Measurements from ENCODE around the gene SYNPO2. TPM values are rescaled to one million over a fixed set of nuclear protein-coding genes. Genes with fewer than 3 reads are reported as not detected.

Gene SYNPO2
- total and polyA plus RNA-seq, 2 donors (not counting 1 experiment from before 2014, with no cell fraction given): 0.03 to 0.20 TPM

GRCh38 chr4:118920247-118920646 lies 31.6 kb downstream of the SYNPO2 start:
- Histone ChIP-seq H3K9me3 (ENCODE audit: control extremely low read depth in 1 of 3, control insufficient read depth in 2 of 3, insufficient read depth in 1 of 3, low read length in 2 of 3) (no peaks in the 10 kb centered on the region), H3K27ac (ENCODE audit: low read length in 2 of 2) (no peak overlapping the region), H3K4me2 (replicated peaks; ENCODE audit: low read depth, low read length, poor library complexity, severe bottlenecking) (no peak overlapping the region), H3K27me3 (replicated peaks in 1 of 4; ENCODE audit: control extremely low read depth in 1 of 4, control insufficient read depth in 3 of 4, insufficient read depth in 4 of 4, low read length in 3 of 4) (peaks cover 0 to 8% (median 1%) of the 10 kb centered on the region in 4 experiments), H3K4me1 (ENCODE audit: control insufficient read depth in 2 of 2, insufficient read depth in 2 of 2, low read length in 2 of 2) (no peaks in the 10 kb centered on the region), H2AFZ (ENCODE audit: insufficient read depth, low read depth, low read length, poor library complexity, severe bottlenecking) (no peak overlapping the region), H3K9ac (ENCODE audit: low read length) (no peak overlapping the region), H3K4me3 (ENCODE audit: control extremely low read depth in 1 of 5, extremely low read depth in 1 of 5, insufficient read depth in 1 of 5, low read depth in 2 of 5, low read length in 4 of 5) (no peak overlapping the region), H4K20me1 (ENCODE audit: control insufficient read depth, insufficient read depth, low read length, poor library complexity, severe bottlenecking) (no peaks in the 10 kb centered on the region), H3K79me2 (ENCODE audit: control insufficient read depth, insufficient read depth, low read length) (no peaks in the 10 kb centered on the region), H3K36me3 (replicated peaks in 1 of 2; ENCODE audit: control extremely low read depth in 1 of 2, control insufficient read depth in 1 of 2, extremely low read depth in 1 of 2, insufficient read depth in 2 of 2, low read length in 1 of 2) (no peaks in the 10 kb centered on the region)
- no peaks in the 10 kb centered on the region for H3K4me1 Mint-ChIP-seq
- DNase-seq: no peak
- no peak overlapping the region for H3K4me3 Mint-ChIP-seq
- intact Hi-C loops (cut with micrococcal nuclease): no loop called here
- no peaks in the 10 kb centered on the region for H3K9me3 Mint-ChIP-seq (ENCODE audit: insufficient read depth)
- H3K27me3 Mint-ChIP-seq: peaks cover 23% of the 10 kb centered on the region
- WGBS (ENCODE audit: insufficient coverage): 100% methylated on average over 1 of the region's 2 CpGs
- H3K27ac Mint-ChIP-seq: no peak overlapping the region
- ChIA-PET POLR2A (no interaction called here), CTCF (no interaction called here)
- no peak for ATAC-seq (ENCODE audit: low read depth)
- TF ChIP-seq EZH2 (IDR thresholded peaks at IDR 0.05; ENCODE audit: borderline replicate concordance, insufficient read depth, low read depth, low read length, poor library complexity, severe bottlenecking): no peak
- TF ChIP-seq CTCF (IDR thresholded peaks at IDR 0.05): no peak

- ChIA-PET POLR2A (no interaction called here), CTCF (no interaction called here)
- Histone ChIP-seq H3K4me3 (ENCODE audit: control extremely low read depth in 1 of 5, extremely low read depth in 1 of 5, insufficient read depth in 1 of 5, low read depth in 2 of 5, low read length in 4 of 5) (no peak overlapping the region), H3K9me3 (ENCODE audit: control extremely low read depth in 1 of 3, control insufficient read depth in 2 of 3, insufficient read depth in 1 of 3, low read length in 2 of 3) (no peaks in the 10 kb centered on the region), H2AFZ (ENCODE audit: insufficient read depth, low read depth, low read length, poor library complexity, severe bottlenecking) (no peak overlapping the region), H3K79me2 (ENCODE audit: control insufficient read depth, insufficient read depth, low read length) (no peaks in the 10 kb centered on the region), H3K36me3 (replicated peaks in 1 of 2; ENCODE audit: control extremely low read depth in 1 of 2, control insufficient read depth in 1 of 2, extremely low read depth in 1 of 2, insufficient read depth in 2 of 2, low read length in 1 of 2) (no peaks in the 10 kb centered on the region), H4K20me1 (ENCODE audit: control insufficient read depth, insufficient read depth, low read length, poor library complexity, severe bottlenecking) (no peaks in the 10 kb centered on the region), H3K4me1 (ENCODE audit: control insufficient read depth in 2 of 2, insufficient read depth in 2 of 2, low read length in 2 of 2) (no peaks in the 10 kb centered on the region), H3K4me2 (replicated peaks; ENCODE audit: low read depth, low read length, poor library complexity, severe bottlenecking) (no peak overlapping the region), H3K9ac (ENCODE audit: low read length) (no peak overlapping the region), H3K27ac (ENCODE audit: low read length in 2 of 2) (no peak overlapping the region), H3K27me3 (replicated peaks in 1 of 4; ENCODE audit: control extremely low read depth in 1 of 4, control insufficient read depth in 3 of 4, insufficient read depth in 4 of 4, low read length in 3 of 4) (peaks cover 0 to 8% (median 1%) of the 10 kb centered on the region in 4 experiments)
- DNase-seq (no peak), ATAC-seq (ENCODE audit: low read depth) (no peak)
- intact Hi-C loops (cut with micrococcal nuclease): no loop called here
- no peaks in the 10 kb centered on the region for H3K9me3 Mint-ChIP-seq (ENCODE audit: insufficient read depth)
- TF ChIP-seq EZH2 (IDR thresholded peaks at IDR 0.05; ENCODE audit: borderline replicate concordance, insufficient read depth, low read depth, low read length, poor library complexity, severe bottlenecking): no peak
- H3K4me3 Mint-ChIP-seq: no peak overlapping the region
- no peak overlapping the region for H3K27ac Mint-ChIP-seq
- H3K4me1 Mint-ChIP-seq: no peaks in the 10 kb centered on the region
- peaks cover 23% of the 10 kb centered on the region for H3K27me3 Mint-ChIP-seq
These were observed 33.1 kb downstream of the SYNPO2 start for GRCh38 chr4:118921786-118922185.

Measured in B cell (primary cell).